IMR-90 (cell line): ENCODE results near the gene MMD. TPM values are rescaled to one million over a fixed set of nuclear protein-coding genes. Genes with fewer than 3 reads are reported as not detected.

Experiments used
- ATAC-seq: fragments of 200-7000 bp; cut with Tn5 transposase; 2 replicates; pipeline ENCODE4 v1.9.1; 2020; ENCODE audit warnings: low read depth, mild to moderate bottlenecking, moderate library complexity
- BruUV-seq: library from RNA; stranded (reverse); fragments of 400-500 nt; replicated peaks from 2 replicates; lab custom pipeline; 2021; lab: Mats Ljungman, UMichigan
- CTCF ChIA-PET: fragments of 300-600 bp; formaldehyde crosslinking; extraction: SDS; loops from one replicate; lab custom pipeline; 2021; ENCODE audit warnings: antibody characterized with exemption; lab: Yijun Ruan, JAX
- POLR2A ChIA-PET: fragments of 300-600 bp; sonication (Branson Sonifier 250); formaldehyde crosslinking; loops from one replicate; lab custom pipeline; 2022; ENCODE audit warnings: antibody characterized with exemption; ENCODE audit not compliant: unreplicated experiment; lab: Charles Lee
- DNase-seq: peaks from one replicate; pipeline ENCODE4 v3.0.0; 2013
- H2AFZ ChIP-seq: replicated peaks from 2 replicates; pipeline ENCODE3; 2013; ENCODE audit warnings: low read length, mild to moderate bottlenecking; ENCODE audit not compliant: poor library complexity
- H2AK5ac ChIP-seq: 2 replicates; pipeline ENCODE4 v1.6.1; 2013; ENCODE audit warnings: low read depth, low read length, inconsistent platforms
- H2AK9ac ChIP-seq: replicated peaks from 2 replicates; pipeline ENCODE3; 2013; ENCODE audit warnings: mild to moderate bottlenecking, low read depth, low read length, moderate library complexity; ENCODE audit not compliant: poor library complexity
- H2BK120ac ChIP-seq: 2 replicates; pipeline ENCODE4 v1.6.1; 2013; ENCODE audit warnings: low read depth, low read length, inconsistent platforms
- H2BK15ac ChIP-seq: 3 replicates; pipeline ENCODE4 v1.6.1; 2013; ENCODE audit warnings: low read depth, low read length, inconsistent platforms
- H2BK20ac ChIP-seq: 2 replicates; pipeline ENCODE4 v1.6.1; 2013; ENCODE audit warnings: low read depth, mild to moderate bottlenecking, inconsistent platforms, low read length, moderate library complexity
- H2BK5ac ChIP-seq: 2 replicates; pipeline ENCODE4 v1.6.1; 2013; ENCODE audit warnings: mild to moderate bottlenecking, low read depth, low read length, inconsistent platforms; ENCODE audit not compliant: poor library complexity, severe bottlenecking
- H3K14ac ChIP-seq: replicated peaks from 2 replicates; pipeline ENCODE4 v1.6.1; 2013; ENCODE audit warnings: low read depth, low read length, inconsistent platforms
- H3K18ac ChIP-seq: 2 replicates; pipeline ENCODE4 v1.6.1; 2013; ENCODE audit warnings: low read depth, low read length, control low read depth
- H3K23ac ChIP-seq: 2 replicates; pipeline ENCODE4 v1.6.1; 2013; ENCODE audit warnings: low read depth, low read length, inconsistent platforms
- H3K27ac ChIP-seq: 2 replicates; pipeline ENCODE4 v1.5.1; 2013; ENCODE audit warnings: mild to moderate bottlenecking, control low read depth, low read length; ENCODE audit not compliant: insufficient read depth
- H3K27me3 ChIP-seq: 2 replicates; pipeline ENCODE4 v1.6.1; 2013; ENCODE audit warnings: low read length; ENCODE audit not compliant: control insufficient read depth, insufficient read depth
- H3K36me3 ChIP-seq: 2 replicates; pipeline ENCODE4 v1.6.1; 2013; ENCODE audit warnings: low read length, mixed read lengths; ENCODE audit not compliant: control insufficient read depth, insufficient read depth
- H3K4ac ChIP-seq: 2 replicates; pipeline ENCODE4 v1.6.1; 2013; ENCODE audit warnings: low read depth, low read length, inconsistent platforms
- H3K4me1 ChIP-seq: 2 replicates; pipeline ENCODE4 v1.6.1; 2013; ENCODE audit warnings: low read length, mixed read lengths; ENCODE audit not compliant: control insufficient read depth, insufficient read depth
- H3K4me2 ChIP-seq: 2 replicates; pipeline ENCODE4 v1.6.1; 2013; ENCODE audit warnings: low read depth, mild to moderate bottlenecking, control low read depth, low read length, moderate library complexity
- H3K4me3 ChIP-seq: 2 replicates; pipeline ENCODE4 v1.5.1; 2013; ENCODE audit warnings: low read depth, mild to moderate bottlenecking, control low read depth, low read length, moderate library complexity; ENCODE audit not compliant: insufficient read depth
- H3K56ac ChIP-seq: 2 replicates; pipeline ENCODE4 v1.6.1; 2013; ENCODE audit warnings: low read length, inconsistent platforms; ENCODE audit not compliant: insufficient read depth; ENCODE audit errors: extremely low read depth
- H3K79me1 ChIP-seq, 2 experiments: 2 replicates each; pipeline ENCODE4 v1.6.1; 2013; ENCODE audit warnings: low read length in 2 of 2, inconsistent platforms in 1 of 2, low read depth in 1 of 2
- H3K9ac ChIP-seq: 2 replicates; pipeline ENCODE4 v1.6.1; 2013; ENCODE audit warnings: low read depth, low read length, control low read depth
- H3K9me1 ChIP-seq: 2 replicates; pipeline ENCODE4 v1.6.1; 2013; ENCODE audit warnings: low read length, inconsistent platforms; ENCODE audit not compliant: insufficient read depth
- H3K9me3 ChIP-seq: 2 replicates; pipeline ENCODE4 v1.6.1; 2013; ENCODE audit warnings: low read length; ENCODE audit not compliant: control insufficient read depth, insufficient read depth
- H4K20me1 ChIP-seq: 2 replicates; pipeline ENCODE4 v1.6.1; 2013; ENCODE audit warnings: low read length, inconsistent platforms; ENCODE audit not compliant: insufficient read depth
- H4K5ac ChIP-seq: 2 replicates; pipeline ENCODE4 v1.6.1; 2013; ENCODE audit warnings: mild to moderate bottlenecking, low read depth, low read length, control low read depth
- H4K8ac ChIP-seq, 2 experiments: 2 replicates each; pipeline ENCODE4 v1.6.1; 2013; ENCODE audit warnings: low read depth in 2 of 2, low read length in 2 of 2, control low read depth in 1 of 2, inconsistent platforms in 1 of 2
- H4K91ac ChIP-seq: 2 replicates; pipeline ENCODE4 v1.6.1; 2013; ENCODE audit warnings: low read depth, low read length, inconsistent platforms; ENCODE audit not compliant: insufficient read depth
- MXI1 ChIP-seq: IDR thresholded peaks from 2 replicates; pipeline ENCODE4 v1.6.1; 2012; ENCODE audit warnings: low read depth, mild to moderate bottlenecking, low read length, moderate library complexity, borderline replicate concordance
- RAD21 ChIP-seq: IDR thresholded peaks from 2 replicates; pipeline ENCODE4 v1.6.1; 2012; ENCODE audit warnings: low read length, improper control_type of control experiment
- WGBS, 2 experiments: methylation state at CpG; one replicate each; pipeline versions ENCODE4 v1.1.5 to v1.1.7; 2013; ENCODE audit warnings: missing lambda C conversion rate in 2 of 2; ENCODE audit not compliant: insufficient read length in 1 of 2; ENCODE audit errors: extremely low coverage in 2 of 2; 5-methylcytosine and 5-hydroxymethylcytosine counted together
- dilution Hi-C: fragments of 300-500 bp; cut with HindIII; formaldehyde crosslinking; loops from one replicate; pipeline ENCODE4 v1.14.3; 2018; ENCODE audit warnings: low sequenced_read_pairs; ENCODE audit not compliant: unreplicated experiment
- in situ Hi-C: fragments of 300-500 bp; cut with MboI; formaldehyde crosslinking; loops from 3 replicates; pipeline ENCODE4 v1.14.3; 2019; ENCODE audit warnings: low sequenced_read_pairs, inconsistent platforms, mixed read lengths
- intact Hi-C: fragments of 100-400 bp; cut with micrococcal nuclease; formaldehyde crosslinking; loops from 2 replicates; pipeline ENCODE4 v1.10.0; 2022
- polyA plus RNA-seq, 3 experiments: library from polyadenylated mRNA; depleted of rRNA; stranded (reverse); fragments of >200 nt; gene quantifications; 2 replicates each; pipeline ENCODE4 v1.2.3, GENCODE V29; 2012; ENCODE audit warnings: low replicate concordance in 1 of 3
- total RNA-seq: library from RNA; depleted of rRNA; stranded (reverse); fragments of >200 nt; gene quantifications from 2 replicates; pipeline ENCODE4 v1.2.3, GENCODE V29; 2012
- TF ChIP-seq, protein P1 (sequence below): fragments of 150-350 bp; IDR thresholded peaks from 2 replicates; pipeline ENCODE4 v1.6.1; 2017; ENCODE audit warnings: mild to moderate bottlenecking, antibody characterized with exemption, low read length, low read depth

The MMD gene
- total and polyA plus RNA-seq, 2 of the 4 experiments (the other 2 are of a cell fraction), result 6.3 to 7.0 TPM

DNA sequence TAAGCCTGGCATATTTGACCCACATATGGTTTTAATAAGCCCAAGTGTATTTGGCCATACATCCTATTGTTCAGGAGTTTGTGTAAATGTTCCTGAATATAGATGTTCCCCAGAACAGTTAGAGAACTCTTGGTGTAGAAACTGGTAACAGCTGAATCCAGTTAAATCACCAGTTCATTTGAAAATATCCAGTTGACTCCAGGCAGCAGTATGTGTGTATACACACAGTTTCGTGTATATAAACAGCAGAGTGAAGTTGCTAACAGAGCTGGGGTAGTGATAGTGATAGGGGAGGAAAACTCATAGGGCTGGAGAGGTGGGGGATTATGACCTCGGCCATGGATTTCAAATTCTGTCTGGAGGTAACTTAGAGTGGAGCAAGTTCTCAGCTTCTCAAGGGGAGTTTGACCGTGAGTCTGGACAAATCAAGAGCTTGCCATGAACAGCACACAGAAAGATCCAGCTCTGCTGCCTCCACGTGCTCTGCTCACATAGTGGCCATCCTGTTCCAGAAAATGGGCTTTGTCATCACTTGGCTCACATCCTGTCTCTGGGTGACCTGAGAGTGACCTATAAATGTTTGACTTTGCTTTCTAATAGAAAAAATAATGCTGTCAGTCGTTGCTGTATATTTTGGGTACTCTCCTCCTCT lies 30.6 kb upstream of the MMD start:
- no peak overlapping the region for H2AK9ac ChIP-seq
- peak overlapping the region; percentile 19 for H2AFZ ChIP-seq
- H3K9ac ChIP-seq, result no peak overlapping the region; the same call in 1 of the 2 replicates
- in situ Hi-C loops, result no loop called here
- H3K14ac ChIP-seq, result peak overlapping the region; percentile 8
- peak overlapping the region; percentile 96 for H2BK20ac ChIP-seq
- H3K9me1 ChIP-seq, result peaks cover 19% of the 10 kb centered on the region
- H3K4me2 ChIP-seq, result peak overlapping the region; percentile 78
- no peaks in the 10 kb centered on the region for H4K20me1 ChIP-seq
- peak overlapping the region; percentile 2 to 70; a peak in 3 of 4 replicates for H4K8ac ChIP-seq
- H2AK5ac ChIP-seq, result peak overlapping the region; percentile 52; the same call in 1 of the 2 replicates
- H3K23ac ChIP-seq, result peak overlapping the region; percentile 66; the same call in 1 of the 2 replicates
- peak overlapping the region; percentile 87 for H3K18ac ChIP-seq
- WGBS, 2 experiments, result 0% methylated on average over 3 of the region's 5 CpGs; no CpG with 5 or more reads in 1 of the 2 experiments
- H3K4me3 ChIP-seq, result no peak overlapping the region
- peaks cover 27% of the 10 kb centered on the region for H3K4me1 ChIP-seq
- peak overlapping the region; percentile 72 for H3K56ac ChIP-seq
- no TSS peak for BruUV-seq
- ATAC-seq, result peak; percentile 50
- DNase-seq, result peak; percentile 81
- ChIA-PET POLR2A (no interaction called here), CTCF (interaction anchor here (0.8 to 1.5 kb wide), 2 partner anchors 17 to 64 kb away, joined by 3 read pairs; no protein-coding TSS in a partner anchor)
- peak overlapping the region; percentile 85 for H2BK120ac ChIP-seq
- TF ChIP-seq MXI1 (peak; percentile 88; the same call in 1 of the 2 replicates), RAD21 (no peak)
- TF ChIP-seq, protein P1, sequence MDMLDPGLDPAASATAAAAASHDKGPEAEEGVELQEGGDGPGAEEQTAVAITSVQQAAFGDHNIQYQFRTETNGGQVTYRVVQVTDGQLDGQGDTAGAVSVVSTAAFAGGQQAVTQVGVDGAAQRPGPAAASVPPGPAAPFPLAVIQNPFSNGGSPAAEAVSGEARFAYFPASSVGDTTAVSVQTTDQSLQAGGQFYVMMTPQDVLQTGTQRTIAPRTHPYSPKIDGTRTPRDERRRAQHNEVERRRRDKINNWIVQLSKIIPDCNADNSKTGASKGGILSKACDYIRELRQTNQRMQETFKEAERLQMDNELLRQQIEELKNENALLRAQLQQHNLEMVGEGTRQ, result peak; percentile 52; the same call in 1 of the 2 replicates
- dilution Hi-C loops, result no loop called here
- H2BK15ac ChIP-seq, result peak overlapping the region; percentile 69; the same call in 1 of the 3 replicates
- no peaks in the 10 kb centered on the region for H3K9me3 ChIP-seq
- no peaks in the 10 kb centered on the region for H3K79me1 ChIP-seq
- H4K91ac ChIP-seq, result peak overlapping the region; percentile 81
- H2BK5ac ChIP-seq, result peak overlapping the region; percentile 90
- H3K27me3 ChIP-seq, result no peaks in the 10 kb centered on the region
- intact Hi-C loops, result loop anchor here (2.0 kb wide), 1 partner anchor 31 kb away; the partner anchor contains the start of gene MMD
- H3K27ac ChIP-seq, result peak overlapping the region; percentile 97
- H3K36me3 ChIP-seq, result no peaks in the 10 kb centered on the region
- peak overlapping the region; percentile 90 for H4K5ac ChIP-seq
- peak overlapping the region; percentile 71 for H3K4ac ChIP-seq
